Fibroblast of mammary gland (primary cell): ENCODE results near the gene IFT80.

Experiments used
- DNase-seq: peaks from one replicate; pipeline ENCODE4 v3.0.0-alpha.2; 2010; ENCODE audit warnings: low read depth
- H3K4me3 ChIP-seq: 2 replicates; pipeline ENCODE4 v1.5.1; 2011; ENCODE audit warnings: low read depth, mild to moderate bottlenecking, low read length, moderate library complexity; ENCODE audit not compliant: control insufficient read depth
- CTCF ChIP-seq: conservative IDR thresholded peaks from 2 replicates; pipeline ENCODE4 v1.5.1; 2011; ENCODE audit warnings: low read depth, low read length, inconsistent platforms; ENCODE audit not compliant: control insufficient read depth, insufficient read depth

Gene IFT80

GRCh38 chr3:160401291-160402095, 2.5 kb upstream of the IFT80 start:
- peak overlapping the region; percentile 85 for H3K4me3 ChIP-seq
- no peak for TF ChIP-seq CTCF
- DNase-seq = peak; percentile 71

GRCh38 chr3:160400702-160401150, 1.7 kb upstream of the IFT80 start:
- DNase-seq = no peak
- no peak for TF ChIP-seq CTCF
- H3K4me3 ChIP-seq = peak overlapping the region; percentile 85

GRCh38 chr3:160400030-160400701, 1.1 kb upstream of the IFT80 start:
- no peak for TF ChIP-seq CTCF
- peak; percentile 52 for DNase-seq
- peak overlapping the region; percentile 85 for H3K4me3 ChIP-seq

DNA sequence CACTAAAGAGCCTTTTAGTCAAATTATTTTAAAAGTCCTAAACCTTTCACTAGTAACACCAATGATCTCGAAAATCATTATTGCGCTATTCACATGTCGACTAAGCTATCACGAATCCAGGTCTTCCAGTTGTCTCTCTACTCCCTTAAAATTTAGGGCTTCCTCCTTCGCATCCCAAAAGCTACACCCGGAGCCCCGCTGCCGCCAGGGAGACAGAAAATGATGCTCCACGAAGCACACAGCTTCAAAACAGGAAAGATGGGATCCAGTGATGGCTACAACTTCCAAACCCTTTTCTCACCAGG, 253 bp downstream of the IFT80 start:
- H3K4me3 ChIP-seq = peak overlapping the region; percentile 85
- TF ChIP-seq CTCF = no peak
- no peak for DNase-seq

DNA sequence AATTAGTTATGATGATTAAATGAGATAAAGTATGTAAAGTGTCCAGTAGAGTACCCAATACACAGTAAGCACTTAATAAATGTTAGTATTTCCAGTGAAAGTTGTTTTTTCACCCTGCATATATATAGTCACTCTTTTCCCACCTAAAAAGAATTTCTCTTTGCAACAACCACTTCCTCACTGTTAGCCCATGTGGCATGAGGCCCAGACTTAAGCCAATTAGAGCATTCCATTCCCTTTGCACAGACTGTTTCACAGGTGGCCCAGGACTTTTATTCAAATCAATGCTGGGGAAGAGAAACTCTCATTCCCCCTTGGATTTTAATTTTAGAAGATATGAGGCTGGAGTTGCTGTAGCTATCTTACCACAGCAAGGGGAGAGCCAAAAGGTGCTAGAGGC, 3.7 kb downstream of the IFT80 start:
- no peak for TF ChIP-seq CTCF
- peak; percentile 70 for DNase-seq
- no peak overlapping the region for H3K4me3 ChIP-seq

DNA sequence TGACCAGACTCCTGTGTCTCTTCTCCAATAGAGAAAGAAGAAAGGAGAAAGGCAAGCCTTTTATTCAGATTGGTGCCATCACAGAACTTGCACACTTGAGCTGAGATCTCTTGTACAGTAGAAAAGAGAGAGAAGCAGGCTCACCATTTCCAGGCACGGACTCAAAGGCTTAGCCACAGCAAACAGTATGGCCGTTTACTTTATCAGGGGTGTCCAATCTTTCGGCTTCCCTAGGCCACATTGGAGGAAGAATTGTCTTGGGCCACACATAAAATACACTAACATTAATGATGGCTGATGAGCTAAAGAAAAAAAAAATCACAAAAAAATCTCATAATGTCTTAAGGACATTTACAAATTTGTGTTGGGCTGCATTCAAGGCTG, 5.0 kb downstream of the IFT80 start:
- H3K4me3 ChIP-seq = no peak overlapping the region
- no peak for TF ChIP-seq CTCF
- no peak for DNase-seq
